ENCODE results near the gene KNSTRN.

Gene KNSTRN

DNA sequence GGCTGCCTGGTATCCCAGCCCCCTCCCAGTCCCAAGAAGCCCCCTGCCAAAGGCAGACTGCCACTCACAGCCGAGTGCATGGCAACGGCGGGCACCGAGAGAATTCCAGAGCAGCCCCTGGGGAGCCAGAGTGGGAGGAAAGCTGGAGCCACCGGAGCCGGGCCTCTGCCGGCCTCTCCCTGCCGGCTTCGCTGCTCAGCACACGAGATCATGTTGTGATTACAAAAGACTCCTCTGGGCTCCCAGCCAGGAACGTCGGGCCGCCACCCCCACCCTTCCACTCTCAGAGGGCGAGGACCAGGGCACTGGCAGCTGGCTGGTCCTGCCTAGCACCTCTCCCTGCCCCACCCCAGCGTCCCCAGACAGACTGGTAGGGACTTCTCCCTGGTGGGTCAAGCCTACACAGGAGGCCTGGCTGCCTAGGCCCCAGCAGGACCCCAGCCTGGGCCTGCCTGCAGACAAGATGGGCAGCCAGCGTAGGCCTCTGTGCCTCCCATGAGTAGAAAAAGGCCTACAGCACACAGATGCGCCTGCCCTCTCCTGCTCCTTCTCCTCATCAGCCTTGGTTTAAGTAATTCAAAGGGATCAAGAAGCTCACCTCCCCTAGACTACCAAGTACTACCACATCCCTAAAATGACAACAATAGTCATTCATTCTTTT is 41.7 kb upstream of the KNSTRN start, which contains the start of gene CCDC9B:
TSS of gene CCDC9B (minus strand) at position 200 of the 661 bp plus-strand sequence. CDS start at position 80, 120 bp downstream.
- DNase-seq (ENCODE audit: low spot score) = no peak
- TF ChIP-seq, protein P1, sequence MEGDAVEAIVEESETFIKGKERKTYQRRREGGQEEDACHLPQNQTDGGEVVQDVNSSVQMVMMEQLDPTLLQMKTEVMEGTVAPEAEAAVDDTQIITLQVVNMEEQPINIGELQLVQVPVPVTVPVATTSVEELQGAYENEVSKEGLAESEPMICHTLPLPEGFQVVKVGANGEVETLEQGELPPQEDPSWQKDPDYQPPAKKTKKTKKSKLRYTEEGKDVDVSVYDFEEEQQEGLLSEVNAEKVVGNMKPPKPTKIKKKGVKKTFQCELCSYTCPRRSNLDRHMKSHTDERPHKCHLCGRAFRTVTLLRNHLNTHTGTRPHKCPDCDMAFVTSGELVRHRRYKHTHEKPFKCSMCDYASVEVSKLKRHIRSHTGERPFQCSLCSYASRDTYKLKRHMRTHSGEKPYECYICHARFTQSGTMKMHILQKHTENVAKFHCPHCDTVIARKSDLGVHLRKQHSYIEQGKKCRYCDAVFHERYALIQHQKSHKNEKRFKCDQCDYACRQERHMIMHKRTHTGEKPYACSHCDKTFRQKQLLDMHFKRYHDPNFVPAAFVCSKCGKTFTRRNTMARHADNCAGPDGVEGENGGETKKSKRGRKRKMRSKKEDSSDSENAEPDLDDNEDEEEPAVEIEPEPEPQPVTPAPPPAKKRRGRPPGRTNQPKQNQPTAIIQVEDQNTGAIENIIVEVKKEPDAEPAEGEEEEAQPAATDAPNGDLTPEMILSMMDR (IDR thresholded peaks at IDR 0.05; ENCODE audit: extremely low read depth, insufficient read depth, missing control alignments) = no peak
- in situ Hi-C loops (cut with MboI; ENCODE audit: low pct_unique_long_range_greater_than_20kb, low sequenced_read_pairs, unreplicated experiment) = no loop called here

DNA sequence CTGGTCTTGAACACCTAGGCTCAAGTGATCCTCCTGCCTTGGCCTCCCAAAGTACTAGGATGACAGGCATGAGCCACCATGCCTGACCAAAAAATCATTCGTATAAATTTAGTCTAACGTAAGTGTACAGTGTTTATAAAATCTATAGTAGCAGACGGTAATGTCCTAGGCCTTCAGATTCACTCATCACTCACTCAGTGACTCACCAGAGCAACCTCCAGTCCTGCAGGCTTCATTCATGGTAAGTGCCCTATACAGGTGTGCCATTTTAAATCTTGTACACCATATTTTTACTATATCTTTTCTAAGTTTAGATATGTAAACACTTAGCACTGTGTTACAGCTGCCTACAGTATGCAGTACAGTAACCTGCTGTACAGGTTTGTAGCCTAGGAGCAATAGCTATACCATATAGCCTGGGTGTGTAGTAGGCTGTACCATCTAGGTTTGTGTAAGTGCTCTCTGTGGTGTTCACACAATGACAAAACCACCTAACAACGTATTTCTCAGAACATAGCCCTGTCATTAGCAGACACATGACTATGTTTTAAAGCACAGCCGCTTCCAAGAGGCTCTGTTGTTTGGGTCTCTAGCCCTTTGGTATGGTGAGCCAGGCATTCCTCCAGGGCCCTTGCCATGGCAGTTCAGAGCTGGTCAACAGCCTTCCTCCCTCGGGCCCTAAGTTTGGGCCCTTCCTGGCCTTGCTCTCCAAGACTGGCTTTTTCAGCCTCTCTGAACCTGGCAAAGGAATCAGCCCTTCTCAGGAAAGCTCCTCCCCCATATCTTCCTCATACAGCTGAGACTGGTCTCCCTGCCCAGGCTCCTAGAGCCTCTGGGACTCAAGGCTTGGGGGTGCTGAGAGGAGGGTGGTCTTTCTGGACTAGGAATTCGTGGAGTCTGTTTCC is 39.9 kb upstream of the KNSTRN start:
- in situ Hi-C loops (cut with MboI; ENCODE audit: low pct_unique_long_range_greater_than_20kb, low sequenced_read_pairs, unreplicated experiment) = no loop called here
- DNase-seq (ENCODE audit: low spot score) = no peak
- TF ChIP-seq, protein P1 (IDR thresholded peaks at IDR 0.05; ENCODE audit: extremely low read depth, insufficient read depth, missing control alignments) = no peak

DNA sequence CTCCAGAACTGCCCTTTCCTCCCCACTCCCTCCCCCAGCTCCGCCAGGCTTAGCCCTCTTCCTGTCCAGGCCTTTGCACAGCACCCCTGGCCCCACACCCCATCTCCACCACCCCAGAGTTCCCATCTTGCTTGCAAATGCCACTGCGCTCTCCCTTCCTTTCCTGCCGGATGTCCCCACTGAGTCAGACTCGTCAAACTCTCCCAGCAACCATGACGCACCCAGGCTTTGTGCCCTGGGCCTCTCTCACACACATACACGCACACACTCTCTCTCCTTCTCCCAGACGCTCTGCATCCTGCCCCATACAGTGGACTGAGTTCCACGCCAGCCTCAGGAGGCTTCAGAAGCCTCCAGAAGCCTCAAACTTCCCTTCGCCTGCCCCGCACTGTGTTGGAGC is 39.0 kb upstream of the KNSTRN start:
- DNase-seq (ENCODE audit: low spot score) = no peak
- TF ChIP-seq, protein P1 (IDR thresholded peaks at IDR 0.05; ENCODE audit: extremely low read depth, insufficient read depth, missing control alignments) = no peak
- in situ Hi-C loops (cut with MboI; ENCODE audit: low pct_unique_long_range_greater_than_20kb, low sequenced_read_pairs, unreplicated experiment) = no loop called here

DNA sequence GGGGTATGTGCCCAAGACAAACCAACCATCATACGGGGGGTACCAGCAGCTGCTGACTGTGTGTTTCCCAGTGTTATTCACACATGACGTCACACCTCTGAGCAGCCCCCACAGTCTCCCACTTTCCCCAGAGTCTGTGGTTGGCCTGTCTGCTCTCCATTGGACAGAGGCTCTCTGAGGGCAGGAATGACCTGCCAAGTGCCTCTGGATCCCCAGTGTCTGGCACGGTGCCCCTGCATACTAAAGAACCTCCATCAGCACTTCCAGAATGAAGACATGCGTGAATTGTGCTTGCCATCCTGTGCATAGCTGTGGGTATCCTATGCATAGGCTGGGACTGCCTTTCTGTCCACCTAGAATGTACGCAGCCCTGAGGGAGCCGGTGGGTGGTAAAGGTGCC is 38.3 kb upstream of the KNSTRN start:
- TF ChIP-seq, protein P1 (IDR thresholded peaks at IDR 0.05; ENCODE audit: extremely low read depth, insufficient read depth, missing control alignments) = no peak
- no peak for DNase-seq (ENCODE audit: low spot score)
- in situ Hi-C loops (cut with MboI; ENCODE audit: low pct_unique_long_range_greater_than_20kb, low sequenced_read_pairs, unreplicated experiment) = no loop called here

DNA sequence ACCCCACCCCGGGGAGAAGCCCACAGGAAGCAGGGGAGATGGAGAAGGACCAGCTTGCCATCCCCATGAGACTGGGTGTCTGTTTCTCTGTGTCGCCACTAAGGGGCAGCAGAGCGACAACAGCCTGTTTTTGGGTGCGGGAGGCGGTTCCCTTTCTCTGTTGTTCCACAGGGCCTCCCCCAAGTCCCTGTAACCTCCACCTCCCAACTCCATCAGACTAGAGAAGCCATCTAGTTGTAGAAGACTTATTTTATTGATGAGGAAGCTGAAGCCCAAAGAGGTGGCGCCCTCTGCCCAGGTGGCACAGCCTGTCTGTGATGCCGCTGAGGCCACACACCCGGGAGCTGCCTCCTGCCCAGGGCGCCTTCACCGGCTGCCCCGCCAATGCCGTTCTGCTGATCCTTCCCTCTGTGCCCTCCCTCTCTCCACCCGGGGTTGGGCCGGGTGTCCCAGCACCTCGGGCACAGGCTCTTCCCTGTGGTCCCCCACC is 37.8 kb upstream of the KNSTRN start:
- in situ Hi-C loops (cut with MboI; ENCODE audit: low pct_unique_long_range_greater_than_20kb, low sequenced_read_pairs, unreplicated experiment) = no loop called here
- TF ChIP-seq, protein P1 (IDR thresholded peaks at IDR 0.05; ENCODE audit: extremely low read depth, insufficient read depth, missing control alignments) = peak; percentile 87
- DNase-seq (ENCODE audit: low spot score) = peak; percentile 87

DNA sequence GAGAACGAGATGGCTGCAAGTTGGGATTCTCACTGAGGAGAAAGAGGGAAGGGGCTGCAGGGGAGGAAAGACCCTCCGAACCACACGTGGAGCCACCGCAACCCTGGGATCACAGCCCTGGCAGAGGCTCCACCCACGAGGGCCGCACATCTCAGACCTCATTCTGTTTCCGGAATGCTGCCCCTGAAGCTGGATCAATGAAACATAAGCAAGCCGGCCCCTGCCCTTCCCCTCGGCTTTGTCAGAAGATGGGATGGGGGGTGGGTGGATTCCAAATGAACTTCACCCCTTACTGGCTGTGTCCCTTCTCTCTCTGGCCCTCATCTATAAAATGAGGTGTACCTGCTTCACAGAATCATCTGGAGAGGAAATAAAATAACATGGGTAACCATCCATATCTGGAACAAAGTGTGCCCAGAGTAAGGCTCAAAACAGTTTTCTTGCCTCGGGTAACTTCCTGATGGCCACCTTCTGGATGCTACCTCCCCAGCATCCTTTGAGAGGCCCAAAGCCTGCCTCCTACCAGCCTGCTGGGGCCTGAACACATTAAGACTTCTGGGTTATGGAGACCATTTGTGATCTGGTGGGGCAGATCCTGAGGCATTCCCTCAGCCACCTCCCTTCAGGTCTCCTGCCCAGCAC is 37.2 kb upstream of the KNSTRN start:
- no peak for DNase-seq (ENCODE audit: low spot score)
- in situ Hi-C loops (cut with MboI; ENCODE audit: low pct_unique_long_range_greater_than_20kb, low sequenced_read_pairs, unreplicated experiment) = no loop called here
- TF ChIP-seq, protein P1 (IDR thresholded peaks at IDR 0.05; ENCODE audit: extremely low read depth, insufficient read depth, missing control alignments) = no peak
